ENCODE results near the gene BRAP.
"Not testable (repeated sequence)": the region's sequence is repeated elsewhere in the genome, so short reads cannot be mapped to it uniquely, and the experiment has no call there.

The BRAP gene

DNA sequence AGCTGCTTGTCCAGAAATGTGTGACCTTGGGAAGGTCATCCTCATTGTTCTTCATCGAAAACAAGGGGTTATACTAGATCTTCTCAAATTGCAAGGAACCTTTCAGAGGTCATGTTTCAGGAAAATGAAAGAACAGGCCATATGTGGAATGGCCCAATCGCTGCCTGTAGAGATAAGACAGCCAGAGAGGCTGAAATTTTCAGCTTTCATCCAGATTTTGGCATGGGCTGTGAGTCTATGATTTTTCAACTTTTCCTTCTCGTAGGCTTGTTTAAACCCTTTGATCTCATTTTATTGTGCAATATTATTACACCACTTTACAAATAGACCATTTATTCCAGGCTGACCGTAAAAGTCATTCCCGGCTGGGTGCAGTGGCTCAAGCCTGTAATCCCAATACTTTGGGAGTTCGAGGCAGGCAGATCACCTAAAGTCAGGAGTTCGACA lies 69.6 kb downstream of the BRAP start:
- DNase-seq (ENCODE audit: low read depth in 2 of 2), result no peak

DNA sequence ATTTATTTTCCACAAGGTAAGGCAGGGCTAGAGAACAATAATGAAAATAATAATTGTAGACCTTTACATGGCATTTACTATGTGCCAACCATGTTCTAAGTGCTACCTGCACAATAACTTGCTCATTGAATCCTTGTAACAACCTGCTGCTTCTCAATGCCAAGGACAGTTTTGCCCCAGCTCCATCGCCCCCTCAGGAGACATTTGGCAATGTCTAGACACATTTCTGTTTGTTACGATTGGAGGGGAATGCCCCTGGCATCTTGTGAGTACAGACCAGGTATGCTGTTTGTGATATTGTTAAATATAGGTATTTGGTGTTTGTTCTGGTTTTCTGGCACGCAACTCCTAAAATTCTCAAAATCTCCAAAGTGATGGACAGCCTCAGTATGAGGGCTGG lies 78.5 kb downstream of the BRAP start:
- no peak for DNase-seq (ENCODE audit: low read depth in 2 of 2)

DNA sequence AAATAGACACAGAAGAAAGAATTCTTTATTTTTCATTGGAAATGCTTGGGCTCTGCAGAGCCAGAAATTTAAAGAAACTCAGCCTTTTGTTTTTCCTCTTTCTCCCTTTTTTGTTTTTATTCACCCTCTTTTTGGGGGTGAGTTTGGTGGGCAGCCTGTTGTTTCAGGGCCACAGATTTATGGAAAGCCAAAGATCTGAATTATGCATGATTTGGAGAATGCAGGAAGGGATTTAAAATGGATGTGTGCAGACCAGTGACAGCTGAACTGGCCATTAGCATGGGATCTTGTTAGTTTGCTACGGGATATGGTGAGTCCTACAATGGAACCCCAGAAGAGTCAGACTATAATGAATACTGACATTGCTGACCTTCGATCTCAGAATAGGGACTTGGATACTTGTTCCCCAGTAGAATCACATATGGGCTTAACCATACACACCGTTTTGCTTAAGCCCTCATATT lies 79.0 kb downstream of the BRAP start:
- no peak for DNase-seq (ENCODE audit: low read depth in 2 of 2)

DNA sequence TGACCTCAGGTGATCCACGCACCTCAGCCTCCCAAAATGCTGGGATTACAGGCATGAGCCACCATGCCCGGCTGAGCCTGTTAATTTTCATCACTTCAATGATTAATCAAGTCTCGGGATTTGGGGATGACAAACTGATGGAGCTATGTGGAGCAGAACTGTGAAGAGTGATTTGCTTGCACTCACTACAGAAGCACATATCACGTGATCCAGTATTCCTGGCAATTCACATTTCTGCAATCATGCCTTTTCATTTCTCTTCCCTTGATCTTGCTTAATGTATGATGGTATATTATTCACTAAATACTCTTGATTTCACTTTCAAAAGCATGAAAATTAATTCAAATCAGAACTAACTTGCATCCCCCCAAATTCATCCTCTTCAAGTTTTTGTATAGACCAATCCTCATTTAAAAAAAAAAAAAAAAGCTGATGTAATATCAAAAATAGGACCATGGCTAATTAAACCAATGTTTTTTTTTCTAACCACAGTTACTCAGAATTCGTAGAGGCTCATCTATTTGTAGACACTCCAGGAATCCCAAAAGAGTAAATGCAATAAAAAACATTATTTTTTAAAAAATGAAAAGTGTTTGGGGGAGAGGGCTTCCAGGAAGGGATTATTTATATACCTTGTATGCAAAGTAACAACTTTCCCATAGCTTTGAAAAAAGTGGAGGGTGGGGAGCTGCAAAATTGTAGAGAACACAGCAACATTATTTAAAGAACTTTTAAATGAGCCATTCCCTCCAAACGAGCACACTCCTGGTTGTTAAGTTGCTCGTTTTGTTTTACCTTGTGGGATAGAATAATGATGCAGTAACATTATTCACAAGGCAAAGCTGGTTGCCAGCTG lies 79.6 kb downstream of the BRAP start:
- no peak for DNase-seq (ENCODE audit: low read depth in 2 of 2)

DNA sequence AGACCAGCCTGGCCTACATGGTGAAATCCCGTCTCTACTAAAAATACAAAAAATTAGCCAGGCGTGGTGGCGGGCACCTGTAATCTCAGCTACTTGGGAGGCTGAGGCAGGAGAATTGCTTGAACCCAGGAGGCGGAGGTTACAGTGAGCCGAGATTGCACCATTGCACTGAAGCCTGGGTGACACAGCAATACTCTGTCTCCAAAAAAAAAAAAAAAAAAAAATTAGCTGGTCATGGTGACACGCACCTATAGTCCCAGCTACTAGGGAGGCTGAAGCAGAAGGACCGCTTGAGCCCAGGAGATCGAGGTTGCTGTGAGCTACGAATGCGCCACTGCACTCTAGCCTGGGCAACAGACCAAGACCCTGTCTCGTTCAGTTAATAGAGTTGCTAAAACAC lies 82.9 kb downstream of the BRAP start:
- not testable (repeated sequence) for DNase-seq (ENCODE audit: low read depth in 2 of 2)

DNA sequence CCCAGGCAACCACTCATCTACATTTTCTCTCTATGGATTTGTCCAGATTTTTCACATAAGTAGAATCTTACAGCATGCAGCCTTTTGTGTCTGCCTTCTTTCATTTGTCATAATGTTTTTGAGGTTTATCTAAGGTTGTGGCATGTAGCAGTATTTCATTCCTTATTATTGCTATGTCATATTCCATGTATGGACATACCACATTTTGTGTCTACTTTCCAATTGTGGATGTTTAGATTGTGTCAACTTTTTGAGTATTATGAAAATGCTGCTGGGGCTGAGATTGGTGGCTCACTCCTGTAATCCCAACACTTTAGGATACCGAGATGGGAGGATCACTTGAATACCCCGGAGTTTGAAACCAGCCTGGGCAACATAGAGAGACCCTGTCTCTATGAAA lies 83.4 kb downstream of the BRAP start:
- no peak for DNase-seq (ENCODE audit: low read depth in 2 of 2)

DNA sequence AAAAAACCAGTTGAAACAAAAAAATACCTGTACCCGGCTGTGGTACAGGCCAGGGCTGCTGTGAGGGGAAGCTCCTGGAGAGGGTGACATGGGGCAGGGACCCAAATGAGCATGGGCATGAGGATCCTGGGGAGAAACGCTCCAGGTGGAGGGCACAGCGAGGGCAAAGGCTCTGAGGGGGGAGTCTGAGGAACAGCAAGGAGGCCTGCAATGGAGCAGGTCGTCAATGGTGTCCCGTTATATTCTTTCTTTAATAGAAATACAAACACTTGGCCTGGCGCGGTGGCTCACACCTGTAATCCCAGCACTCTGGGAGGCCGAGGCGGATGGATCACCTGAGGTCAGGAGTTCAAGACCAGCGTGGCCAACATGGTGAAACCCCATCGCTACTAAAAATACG lies 84.8 kb downstream of the BRAP start:
- DNase-seq (ENCODE audit: low read depth in 2 of 2), result not testable (repeated sequence)

DNA sequence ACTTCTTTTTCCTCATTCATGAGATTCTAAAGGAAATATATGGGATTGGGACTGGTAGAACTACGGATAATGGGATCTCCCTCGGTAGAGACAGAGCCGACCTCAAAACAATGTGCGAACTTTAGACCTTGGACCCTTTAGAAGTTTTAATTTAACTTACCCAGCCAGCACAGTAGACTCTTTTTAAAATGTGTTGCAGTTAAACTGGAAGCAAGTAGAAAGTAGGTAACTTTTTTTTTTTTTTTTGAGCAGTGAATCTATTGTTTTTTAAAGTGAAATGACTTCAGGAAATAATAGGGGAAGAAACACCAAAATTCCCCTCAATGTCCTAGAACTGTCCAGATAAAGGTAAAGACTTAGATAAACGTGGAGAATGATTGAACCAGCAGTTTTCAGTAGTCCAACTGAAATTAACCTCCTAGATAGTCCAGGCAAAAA lies 85.5 kb downstream of the BRAP start:
- no peak for DNase-seq (ENCODE audit: low read depth in 2 of 2)

DNA sequence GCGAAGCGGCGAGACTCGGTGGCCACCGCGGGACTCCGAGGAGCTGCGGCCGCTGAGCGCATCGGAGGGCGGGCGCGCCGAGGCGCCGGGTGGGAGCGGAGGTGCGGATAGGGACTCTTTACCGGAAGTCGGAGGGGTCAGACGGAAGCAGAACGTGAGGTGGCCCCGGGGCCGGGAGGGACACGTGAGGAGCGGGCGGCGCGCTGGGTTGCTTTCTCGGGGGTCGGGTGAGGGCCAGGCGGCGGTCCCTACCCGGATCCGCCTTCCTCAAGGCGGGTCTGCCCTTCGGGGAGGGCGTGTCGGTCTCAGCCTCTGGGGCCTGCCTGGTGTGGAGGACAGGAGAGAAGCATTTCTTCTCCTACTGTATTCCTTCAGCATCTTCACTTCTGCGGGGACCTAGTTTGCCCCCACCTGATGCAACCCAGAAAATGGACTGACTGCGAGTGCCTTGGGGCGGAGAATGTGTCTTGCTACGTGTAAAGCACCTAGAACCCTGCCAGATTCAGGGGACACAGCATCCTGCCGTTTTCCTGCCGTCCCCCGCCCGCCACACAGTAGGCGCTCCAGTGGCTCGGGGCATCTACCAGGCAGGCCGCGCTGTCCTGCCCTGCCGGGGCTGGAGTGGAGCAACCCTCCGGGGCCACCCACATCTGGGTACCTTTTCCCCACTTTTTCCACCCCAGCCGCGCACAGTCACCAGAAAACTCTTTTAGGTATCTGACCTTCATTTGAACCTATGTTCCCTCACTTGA lies 86.1 kb downstream of the BRAP start:
- peak; percentile 80 to 83 for DNase-seq (ENCODE audit: low read depth in 2 of 2)

DNA sequence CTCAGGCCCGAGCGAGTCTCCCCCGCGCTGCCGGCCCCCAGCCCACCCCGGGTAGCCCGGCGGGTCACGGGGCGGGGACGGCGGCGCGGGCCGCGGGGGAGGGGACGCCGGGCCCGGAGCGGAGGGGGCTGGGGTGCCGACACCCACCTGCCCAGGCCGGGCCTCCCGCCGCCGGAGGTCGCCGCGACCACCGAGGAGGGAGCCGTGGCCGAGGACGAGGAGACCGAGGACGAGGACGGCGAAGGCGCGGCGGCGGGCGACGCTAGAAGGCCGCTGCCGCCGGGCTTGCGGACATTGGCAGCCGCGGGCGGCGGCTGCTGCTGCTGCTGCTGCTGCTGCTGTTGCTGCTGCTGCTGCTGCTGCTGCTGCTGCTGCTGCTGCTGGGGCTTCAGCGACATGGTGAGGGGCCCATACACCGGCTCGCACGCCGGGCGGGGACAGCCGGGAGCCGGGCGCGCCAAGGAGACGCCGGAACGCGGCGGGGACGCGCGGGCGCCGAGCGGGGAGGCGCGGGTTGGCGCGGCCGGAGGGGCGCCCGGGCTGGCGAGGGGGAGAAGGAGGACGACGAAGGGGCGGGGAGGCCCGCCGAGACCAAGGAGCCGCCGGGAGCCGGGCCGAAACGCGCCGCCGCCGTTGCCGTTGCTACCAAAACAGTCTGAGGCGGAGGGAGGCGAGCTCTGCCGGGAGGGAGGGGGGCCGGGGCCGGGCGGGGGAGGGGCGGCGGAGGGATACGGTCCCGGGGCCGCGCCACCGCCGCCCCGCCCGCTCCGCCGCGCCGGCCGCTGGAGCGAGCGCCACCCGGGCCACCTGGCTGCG lies 86.9 kb downstream of the BRAP start, which contains the start of gene ATXN2:
Gene ATXN2 (minus strand): TSS at position 679 of the 816 bp plus-strand sequence. CDS start 281 bp downstream, at position 398.
- DNase-seq (ENCODE audit: low read depth in 2 of 2), result peak in 1 of 2 experiments; percentile 45

DNA sequence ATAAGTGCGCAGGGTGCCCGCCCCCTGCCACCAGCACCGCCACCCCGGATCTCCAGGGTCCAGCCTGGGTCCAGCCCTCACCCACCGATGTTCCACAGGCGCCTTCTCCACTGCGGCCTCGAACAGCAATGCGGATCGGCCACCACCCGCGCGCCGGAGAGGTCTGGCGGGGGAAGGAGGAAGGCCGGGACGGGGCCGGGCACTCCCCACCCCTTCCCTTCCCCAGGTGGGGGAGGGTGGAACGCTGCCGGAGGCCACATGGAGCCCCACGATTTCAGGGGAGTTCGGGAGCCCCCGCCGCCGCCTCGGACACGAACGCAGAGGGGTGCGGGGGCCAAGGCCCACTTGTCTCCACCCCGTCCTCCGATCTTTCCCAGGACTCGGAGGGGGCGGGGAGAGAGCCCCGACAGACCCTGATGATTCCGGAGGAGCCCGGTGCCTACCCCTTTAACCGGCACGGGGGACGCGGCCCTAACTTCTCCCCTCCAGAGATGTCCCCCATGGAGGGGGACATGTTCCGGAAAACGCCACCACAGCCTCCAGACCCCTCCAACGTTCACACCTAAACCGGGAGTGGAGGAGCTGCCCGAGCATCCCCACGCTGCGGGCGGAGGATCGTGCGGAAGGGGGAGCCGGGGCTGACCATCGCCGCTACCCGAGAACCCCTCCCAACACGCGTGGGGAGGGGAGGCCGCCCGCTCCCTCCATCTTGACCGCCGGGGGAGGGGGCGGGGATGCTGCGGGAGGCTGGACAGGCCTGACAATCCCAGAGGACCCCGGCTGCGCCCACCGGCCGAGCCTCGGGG lies 87.7 kb downstream of the BRAP start:
- no peak for DNase-seq (ENCODE audit: low read depth in 2 of 2)

DNA sequence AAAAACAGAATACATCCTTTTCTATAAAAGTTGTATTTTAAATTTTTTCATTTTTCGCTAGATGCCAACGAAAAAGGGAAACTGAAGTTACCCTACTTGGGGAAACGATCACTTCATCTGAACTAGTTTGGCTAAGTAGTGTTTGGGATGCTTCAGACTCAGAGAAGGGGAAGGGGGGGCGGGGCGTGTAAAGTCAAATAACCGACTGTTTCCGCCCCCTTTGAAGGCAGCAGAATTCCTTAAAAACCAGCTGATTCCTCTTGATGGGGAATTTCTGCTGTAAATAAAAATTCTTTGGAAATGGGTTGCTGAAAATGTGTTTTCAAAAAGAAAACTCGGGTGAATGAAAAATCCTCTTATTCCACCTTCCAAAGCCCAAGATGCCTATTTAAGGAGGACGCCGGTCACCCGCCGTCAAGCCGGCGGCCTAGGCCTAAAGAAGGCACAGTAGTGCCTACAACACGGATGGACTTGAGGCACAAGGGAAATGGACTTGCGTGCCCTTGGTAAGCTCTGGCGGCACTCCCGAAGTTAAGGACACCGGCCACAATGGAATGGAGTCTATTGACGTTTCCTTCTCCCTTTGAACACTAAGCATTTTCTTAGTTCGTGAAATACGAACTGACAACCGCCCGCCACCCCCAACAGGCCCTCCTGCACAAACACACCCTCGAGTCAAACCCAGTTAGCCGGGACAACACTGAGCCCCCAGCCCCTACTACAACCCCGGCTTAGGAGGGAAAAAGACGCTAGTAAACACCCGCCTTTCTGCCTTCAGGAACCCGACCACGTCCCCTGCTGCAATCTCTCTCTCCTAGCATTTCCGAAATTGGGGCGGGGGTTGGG lies 88.5 kb downstream of the BRAP start:
- DNase-seq (ENCODE audit: low read depth in 2 of 2), result peak in 1 of 2 experiments; percentile 17

DNA sequence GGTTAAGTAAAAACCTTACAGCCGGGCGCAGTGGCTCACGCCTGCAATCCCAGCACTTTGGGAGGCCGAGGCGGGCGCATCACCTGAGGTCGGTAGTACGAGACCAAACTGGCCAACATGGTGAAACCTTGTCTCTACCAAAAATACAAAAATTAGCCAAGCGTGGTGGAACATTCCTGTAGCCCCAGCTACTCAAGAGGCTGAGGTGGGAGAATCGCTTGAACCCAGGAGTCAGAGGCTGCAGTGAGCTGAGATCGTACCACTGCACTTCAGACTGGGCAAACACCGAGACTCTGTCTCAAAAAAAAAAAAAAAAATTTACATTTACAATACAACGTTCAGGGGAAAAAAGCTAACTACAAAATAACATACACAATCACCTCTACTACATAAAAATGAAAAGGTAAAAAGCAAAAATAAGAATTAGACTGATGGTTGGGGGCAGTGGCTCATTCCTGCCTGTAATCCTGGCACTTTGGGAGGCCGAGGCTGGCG lies 90.4 kb downstream of the BRAP start:
- DNase-seq (ENCODE audit: low read depth in 2 of 2), result not testable (repeated sequence)
